Karpas-422 (cell line): ENCODE data around the gene CAND2. TPM values are rescaled to one million over a fixed set of nuclear protein-coding genes. Genes with fewer than 3 reads are reported as not detected.

Experiments
- DNase-seq: peaks from one replicate; pipeline ENCODE4 v3.0.0-alpha.2; 2015
- H2AFZ ChIP-seq: fragments of 200-600 bp; sonication (generic); 2 replicates; pipeline ENCODE4 v1.6.1; 2014; ENCODE audit warnings: antibody characterized with exemption, low read length, mixed read lengths
- H3K27ac ChIP-seq: fragments of 200-600 bp; sonication (generic); 2 replicates; pipeline ENCODE4 v1.5.1; 2014; ENCODE audit warnings: mild to moderate bottlenecking, low read length, moderate library complexity
- H3K27me3 ChIP-seq: fragments of 200-600 bp; sonication (generic); 2 replicates; pipeline ENCODE4 v1.6.1; 2014; ENCODE audit warnings: low read length, mixed read lengths
- H3K36me3 ChIP-seq: fragments of 200-600 bp; sonication (generic); 2 replicates; pipeline ENCODE4 v1.6.1; 2014; ENCODE audit warnings: low read length, mixed read lengths; ENCODE audit not compliant: insufficient read depth
- H3K4me1 ChIP-seq: fragments of 200-600 bp; sonication (generic); 2 replicates; pipeline ENCODE4 v1.6.1; 2014; ENCODE audit warnings: mild to moderate bottlenecking, low read length, mixed read lengths
- H3K4me2 ChIP-seq: fragments of 200-600 bp; sonication (generic); 2 replicates; pipeline ENCODE4 v1.6.1; 2014; ENCODE audit warnings: low read length, low read depth, mild to moderate bottlenecking; ENCODE audit not compliant: poor library complexity, severe bottlenecking
- H3K4me3 ChIP-seq: fragments of 200-600 bp; sonication (generic); 2 replicates; pipeline ENCODE4 v1.5.1; 2014; ENCODE audit warnings: mild to moderate bottlenecking, antibody characterized with exemption, low read length, mixed read lengths
- H3K79me2 ChIP-seq: fragments of 200-600 bp; sonication (generic); 2 replicates; pipeline ENCODE4 v1.6.1; 2014; ENCODE audit warnings: mild to moderate bottlenecking, low read length, mixed read lengths
- H3K9ac ChIP-seq: fragments of 200-600 bp; sonication (generic); 2 replicates; pipeline ENCODE4 v1.6.0; 2014; ENCODE audit warnings: low read length
- H3K9me2 ChIP-seq: fragments of 200-600 bp; sonication (generic), shearing (Covaris generic); replicated peaks from 2 replicates; pipeline ENCODE4 v1.6.0; 2014; ENCODE audit warnings: mild to moderate bottlenecking, low read length, moderate library complexity; ENCODE audit not compliant: insufficient read depth
- H3K9me3 ChIP-seq: fragments of 300-700, 200-600 bp; sonication (generic); 2 replicates; pipeline ENCODE4 v1.6.1; 2014; ENCODE audit warnings: low read length, mixed read lengths
- H4K20me1 ChIP-seq: fragments of 200-600 bp; sonication (generic); 2 replicates; pipeline ENCODE4 v1.6.1; 2014; ENCODE audit warnings: mild to moderate bottlenecking, antibody characterized with exemption, low read length, low read depth; ENCODE audit not compliant: insufficient read depth
- total RNA-seq: library from RNA; depleted of rRNA; stranded (reverse); fragments of >200 nt; shearing (Covaris generic); gene quantifications from 2 replicates; pipeline ENCODE4 v1.2.3, GENCODE V29; 2014; ENCODE audit warnings: low replicate concordance

The CAND2 gene
- total RNA-seq, 1 experiment from 2014 or later, result 13.0 TPM

- Histone ChIP-seq H3K36me3 (peaks cover 18% of the 10 kb centered on the region), H3K27me3 (no peaks in the 10 kb centered on the region), H3K4me2 (peak overlapping the region; percentile 30), H3K9me3 (no peaks in the 10 kb centered on the region), H2AFZ (no peak overlapping the region), H3K27ac (0 out of 2 replicates have a peak overlapping the region, but pooled peaks have one; percentile 29), H4K20me1 (no peaks in the 10 kb centered on the region), H3K4me1 (peaks cover 31% of the 10 kb centered on the region), H3K9me2 (no peaks in the 10 kb centered on the region), H3K9ac (peak overlapping the region; percentile 45), H3K4me3 (peak overlapping the region; percentile 47; the same call in 1 of the 2 replicates), H3K79me2 (no peaks in the 10 kb centered on the region)
- no peak for DNase-seq
Observed at GRCh38 chr3:12809435-12809834, 13.0 kb downstream of the CAND2 start.

GRCh38 chr3:12810013-12810780, 13.7 kb downstream of the CAND2 start:
- H3K27ac ChIP-seq, result peak overlapping the region; percentile 51
- H3K4me1 ChIP-seq, result peaks cover 23% of the 10 kb centered on the region

GRCh38 chr3:12810961-12811360, 14.5 kb downstream of the CAND2 start:
- no peaks in the 10 kb centered on the region for H3K79me2 ChIP-seq
- no peaks in the 10 kb centered on the region for H4K20me1 ChIP-seq
- no peaks in the 10 kb centered on the region for H3K9me2 ChIP-seq
- DNase-seq, result no peak
- H3K4me3 ChIP-seq, result no peak overlapping the region
- H3K9ac ChIP-seq, result peak overlapping the region; percentile 45
- H2AFZ ChIP-seq, result no peak overlapping the region
- H3K4me2 ChIP-seq, result peak overlapping the region; percentile 46
- H3K4me1 ChIP-seq, result peaks cover 16% of the 10 kb centered on the region
- no peaks in the 10 kb centered on the region for H3K27me3 ChIP-seq
- H3K9me3 ChIP-seq, result no peaks in the 10 kb centered on the region
- peaks cover 18% of the 10 kb centered on the region for H3K36me3 ChIP-seq
- peak overlapping the region; percentile 51 for H3K27ac ChIP-seq

More at GRCh38 chr3:12810013-12810780, 13.7 kb downstream of the CAND2 start:
- Histone ChIP-seq H3K4me2 (peak overlapping the region; percentile 46), H3K4me3 (peak overlapping the region; percentile 47), H3K9ac (peak overlapping the region; percentile 45), H3K9me2 (no peaks in the 10 kb centered on the region), H4K20me1 (no peaks in the 10 kb centered on the region), H3K27me3 (no peaks in the 10 kb centered on the region), H3K79me2 (no peaks in the 10 kb centered on the region), H3K9me3 (no peaks in the 10 kb centered on the region), H2AFZ (no peak overlapping the region), H3K36me3 (peaks cover 18% of the 10 kb centered on the region)
- DNase-seq, result peak; percentile 95

GRCh38 chr3:12812812-12813211, 16.3 kb downstream of the CAND2 start:
- Histone ChIP-seq H4K20me1 (no peaks in the 10 kb centered on the region), H3K36me3 (peaks cover 1% of the 10 kb centered on the region; the same call in 1 of the 2 replicates), H3K4me1 (peaks cover 17% of the 10 kb centered on the region), H3K4me3 (no peak overlapping the region), H3K4me2 (no peak overlapping the region), H3K9me2 (no peaks in the 10 kb centered on the region), H3K79me2 (no peaks in the 10 kb centered on the region), H3K9ac (no peak overlapping the region), H3K9me3 (no peaks in the 10 kb centered on the region), H3K27ac (no peak overlapping the region), H2AFZ (no peak overlapping the region), H3K27me3 (no peaks in the 10 kb centered on the region)
- DNase-seq, result no peak

- Histone ChIP-seq H3K4me2 (no peak overlapping the region), H4K20me1 (no peaks in the 10 kb centered on the region), H3K4me3 (no peak overlapping the region), H3K9ac (no peak overlapping the region), H3K27me3 (no peaks in the 10 kb centered on the region), H3K27ac (no peak overlapping the region), H2AFZ (no peak overlapping the region), H3K9me3 (no peaks in the 10 kb centered on the region), H3K79me2 (no peaks in the 10 kb centered on the region), H3K36me3 (no peaks in the 10 kb centered on the region; the same call in 1 of the 2 replicates), H3K9me2 (no peaks in the 10 kb centered on the region), H3K4me1 (peaks cover 29% of the 10 kb centered on the region)
- no peak for DNase-seq
Observed at GRCh38 chr3:12813967-12814366, 17.5 kb downstream of the CAND2 start.

- Histone ChIP-seq H4K20me1 (no peaks in the 10 kb centered on the region), H3K4me2 (no peak overlapping the region), H2AFZ (no peak overlapping the region), H3K79me2 (no peaks in the 10 kb centered on the region), H3K27ac (no peak overlapping the region), H3K9me2 (no peaks in the 10 kb centered on the region), H3K36me3 (peaks cover 4% of the 10 kb centered on the region; the same call in 1 of the 2 replicates), H3K9me3 (no peaks in the 10 kb centered on the region), H3K9ac (no peak overlapping the region), H3K4me3 (no peak overlapping the region), H3K27me3 (no peaks in the 10 kb centered on the region), H3K4me1 (peaks cover 31% of the 10 kb centered on the region)
- DNase-seq, result no peak
Observed at GRCh38 chr3:12815078-12815477, 18.6 kb downstream of the CAND2 start.

- Histone ChIP-seq H3K36me3 (peaks cover 7% of the 10 kb centered on the region; the same call in 1 of the 2 replicates), H3K9me2 (no peaks in the 10 kb centered on the region), H3K27me3 (no peaks in the 10 kb centered on the region), H3K27ac (no peak overlapping the region), H3K9ac (no peak overlapping the region), H3K79me2 (no peaks in the 10 kb centered on the region), H2AFZ (no peak overlapping the region), H3K4me2 (no peak overlapping the region), H3K4me1 (peaks cover 27% of the 10 kb centered on the region), H3K4me3 (no peak overlapping the region), H4K20me1 (no peaks in the 10 kb centered on the region), H3K9me3 (no peaks in the 10 kb centered on the region)
- no peak for DNase-seq
Observed at GRCh38 chr3:12815719-12816118, 19.2 kb downstream of the CAND2 start.

- H3K4me1 ChIP-seq, result peaks cover 24% of the 10 kb centered on the region
- H3K9me2 ChIP-seq, result no peaks in the 10 kb centered on the region
- no peak overlapping the region for H3K9ac ChIP-seq
- H3K27me3 ChIP-seq, result no peaks in the 10 kb centered on the region
- no peak overlapping the region for H3K4me2 ChIP-seq
- no peaks in the 10 kb centered on the region for H4K20me1 ChIP-seq
- no peak for DNase-seq
- H3K9me3 ChIP-seq, result no peaks in the 10 kb centered on the region
- no peaks in the 10 kb centered on the region for H3K79me2 ChIP-seq
- H3K4me3 ChIP-seq, result no peak overlapping the region
- H3K27ac ChIP-seq, result no peak overlapping the region
- no peak overlapping the region for H2AFZ ChIP-seq
- H3K36me3 ChIP-seq, result peaks cover 7% of the 10 kb centered on the region; the same call in 1 of the 2 replicates
Observed at GRCh38 chr3:12816521-12817342, 20.3 kb downstream of the CAND2 start.
